IMR-90 (cell line): ENCODE results near the gene TRPM1. TPM values are rescaled to one million over a fixed set of nuclear protein-coding genes. Genes with fewer than 3 reads are reported as not detected.

Experiments
- ATAC-seq: fragments of 200-7000 bp; cut with Tn5 transposase; 2 replicates; pipeline ENCODE4 v1.9.1; 2020; ENCODE audit warnings: low read depth, mild to moderate bottlenecking, moderate library complexity
- BruUV-seq: library from RNA; stranded (reverse); fragments of 400-500 nt; replicated peaks from 2 replicates; lab custom pipeline; 2021; lab: Mats Ljungman, UMichigan
- CTCF ChIA-PET: fragments of 300-600 bp; formaldehyde crosslinking; extraction: SDS; loops from one replicate; lab custom pipeline; 2021; ENCODE audit warnings: antibody characterized with exemption; lab: Yijun Ruan, JAX
- POLR2A ChIA-PET: fragments of 300-600 bp; sonication (Branson Sonifier 250); formaldehyde crosslinking; loops from one replicate; lab custom pipeline; 2022; ENCODE audit warnings: antibody characterized with exemption; ENCODE audit not compliant: unreplicated experiment; lab: Charles Lee
- DNase-seq: peaks from one replicate; pipeline ENCODE4 v3.0.0; 2013
- H2AFZ ChIP-seq: replicated peaks from 2 replicates; pipeline ENCODE3; 2013; ENCODE audit warnings: low read length, mild to moderate bottlenecking; ENCODE audit not compliant: poor library complexity
- H2AK5ac ChIP-seq: 2 replicates; pipeline ENCODE4 v1.6.1; 2013; ENCODE audit warnings: low read depth, low read length, inconsistent platforms
- H2AK9ac ChIP-seq: replicated peaks from 2 replicates; pipeline ENCODE3; 2013; ENCODE audit warnings: mild to moderate bottlenecking, low read depth, low read length, moderate library complexity; ENCODE audit not compliant: poor library complexity
- H2BK120ac ChIP-seq: 2 replicates; pipeline ENCODE4 v1.6.1; 2013; ENCODE audit warnings: low read depth, low read length, inconsistent platforms
- H2BK15ac ChIP-seq: 3 replicates; pipeline ENCODE4 v1.6.1; 2013; ENCODE audit warnings: low read depth, low read length, inconsistent platforms
- H2BK20ac ChIP-seq: 2 replicates; pipeline ENCODE4 v1.6.1; 2013; ENCODE audit warnings: low read depth, mild to moderate bottlenecking, inconsistent platforms, low read length, moderate library complexity
- H2BK5ac ChIP-seq: 2 replicates; pipeline ENCODE4 v1.6.1; 2013; ENCODE audit warnings: mild to moderate bottlenecking, low read depth, low read length, inconsistent platforms; ENCODE audit not compliant: poor library complexity, severe bottlenecking
- H3K14ac ChIP-seq: replicated peaks from 2 replicates; pipeline ENCODE4 v1.6.1; 2013; ENCODE audit warnings: low read depth, low read length, inconsistent platforms
- H3K18ac ChIP-seq: 2 replicates; pipeline ENCODE4 v1.6.1; 2013; ENCODE audit warnings: low read depth, low read length, control low read depth
- H3K23ac ChIP-seq: 2 replicates; pipeline ENCODE4 v1.6.1; 2013; ENCODE audit warnings: low read depth, low read length, inconsistent platforms
- H3K27ac ChIP-seq: 2 replicates; pipeline ENCODE4 v1.5.1; 2013; ENCODE audit warnings: mild to moderate bottlenecking, control low read depth, low read length; ENCODE audit not compliant: insufficient read depth
- H3K27me3 ChIP-seq: 2 replicates; pipeline ENCODE4 v1.6.1; 2013; ENCODE audit warnings: low read length; ENCODE audit not compliant: control insufficient read depth, insufficient read depth
- H3K36me3 ChIP-seq: 2 replicates; pipeline ENCODE4 v1.6.1; 2013; ENCODE audit warnings: low read length, mixed read lengths; ENCODE audit not compliant: control insufficient read depth, insufficient read depth
- H3K4ac ChIP-seq: 2 replicates; pipeline ENCODE4 v1.6.1; 2013; ENCODE audit warnings: low read depth, low read length, inconsistent platforms
- H3K4me1 ChIP-seq: 2 replicates; pipeline ENCODE4 v1.6.1; 2013; ENCODE audit warnings: low read length, mixed read lengths; ENCODE audit not compliant: control insufficient read depth, insufficient read depth
- H3K4me2 ChIP-seq: 2 replicates; pipeline ENCODE4 v1.6.1; 2013; ENCODE audit warnings: low read depth, mild to moderate bottlenecking, control low read depth, low read length, moderate library complexity
- H3K4me3 ChIP-seq: 2 replicates; pipeline ENCODE4 v1.5.1; 2013; ENCODE audit warnings: low read depth, mild to moderate bottlenecking, control low read depth, low read length, moderate library complexity; ENCODE audit not compliant: insufficient read depth
- H3K56ac ChIP-seq: 2 replicates; pipeline ENCODE4 v1.6.1; 2013; ENCODE audit warnings: low read length, inconsistent platforms; ENCODE audit not compliant: insufficient read depth; ENCODE audit errors: extremely low read depth
- H3K79me1 ChIP-seq, 2 experiments: 2 replicates each; pipeline ENCODE4 v1.6.1; 2013; ENCODE audit warnings: low read length in 2 of 2, inconsistent platforms in 1 of 2, low read depth in 1 of 2
- H3K9ac ChIP-seq: 2 replicates; pipeline ENCODE4 v1.6.1; 2013; ENCODE audit warnings: low read depth, low read length, control low read depth
- H3K9me1 ChIP-seq: 2 replicates; pipeline ENCODE4 v1.6.1; 2013; ENCODE audit warnings: low read length, inconsistent platforms; ENCODE audit not compliant: insufficient read depth
- H3K9me3 ChIP-seq: 2 replicates; pipeline ENCODE4 v1.6.1; 2013; ENCODE audit warnings: low read length; ENCODE audit not compliant: control insufficient read depth, insufficient read depth
- H4K20me1 ChIP-seq: 2 replicates; pipeline ENCODE4 v1.6.1; 2013; ENCODE audit warnings: low read length, inconsistent platforms; ENCODE audit not compliant: insufficient read depth
- H4K5ac ChIP-seq: 2 replicates; pipeline ENCODE4 v1.6.1; 2013; ENCODE audit warnings: mild to moderate bottlenecking, low read depth, low read length, control low read depth
- H4K8ac ChIP-seq, 2 experiments: 2 replicates each; pipeline ENCODE4 v1.6.1; 2013; ENCODE audit warnings: low read depth in 2 of 2, low read length in 2 of 2, control low read depth in 1 of 2, inconsistent platforms in 1 of 2
- H4K91ac ChIP-seq: 2 replicates; pipeline ENCODE4 v1.6.1; 2013; ENCODE audit warnings: low read depth, low read length, inconsistent platforms; ENCODE audit not compliant: insufficient read depth
- CEBPB ChIP-seq: IDR thresholded peaks from 2 replicates; pipeline ENCODE4 v1.6.1; 2012; ENCODE audit warnings: low read depth, low read length, improper control_type of control experiment
- FOS ChIP-seq: fragments of 150-350 bp; IDR thresholded peaks from 2 replicates; pipeline ENCODE4 v1.6.1; 2016; ENCODE audit warnings: low read depth, low read length
- MAZ ChIP-seq: IDR thresholded peaks from 2 replicates; pipeline ENCODE4 v1.6.1; 2012; ENCODE audit warnings: low read depth, mild to moderate bottlenecking, low read length, improper control_type of control experiment, moderate library complexity, borderline replicate concordance
- RAD21 ChIP-seq: IDR thresholded peaks from 2 replicates; pipeline ENCODE4 v1.6.1; 2012; ENCODE audit warnings: low read length, improper control_type of control experiment
- WGBS, 2 experiments: methylation state at CpG; one replicate each; pipeline versions ENCODE4 v1.1.5 to v1.1.7; 2013; ENCODE audit warnings: missing lambda C conversion rate in 2 of 2; ENCODE audit not compliant: insufficient read length in 1 of 2; ENCODE audit errors: extremely low coverage in 2 of 2; 5-methylcytosine and 5-hydroxymethylcytosine counted together
- dilution Hi-C: fragments of 300-500 bp; cut with HindIII; formaldehyde crosslinking; loops from one replicate; pipeline ENCODE4 v1.14.3; 2018; ENCODE audit warnings: low sequenced_read_pairs; ENCODE audit not compliant: unreplicated experiment
- in situ Hi-C: fragments of 300-500 bp; cut with MboI; formaldehyde crosslinking; loops from 3 replicates; pipeline ENCODE4 v1.14.3; 2019; ENCODE audit warnings: low sequenced_read_pairs, inconsistent platforms, mixed read lengths
- intact Hi-C: fragments of 100-400 bp; cut with micrococcal nuclease; formaldehyde crosslinking; loops from 2 replicates; pipeline ENCODE4 v1.10.0; 2022
- polyA plus RNA-seq, 3 experiments: library from polyadenylated mRNA; depleted of rRNA; stranded (reverse); fragments of >200 nt; gene quantifications; 2 replicates each; pipeline ENCODE4 v1.2.3, GENCODE V29; 2012; ENCODE audit warnings: low replicate concordance in 1 of 3
- total RNA-seq: library from RNA; depleted of rRNA; stranded (reverse); fragments of >200 nt; gene quantifications from 2 replicates; pipeline ENCODE4 v1.2.3, GENCODE V29; 2012

The TRPM1 gene
- total and polyA plus RNA-seq, 2 of the 4 experiments (the other 2 are of a cell fraction) = not detected

GRCh38 chr15:31079519-31079918 lies 22.0 kb downstream of the TRPM1 start:
- H3K27me3 ChIP-seq = peaks cover 15% of the 10 kb centered on the region
- H2AFZ ChIP-seq = peak overlapping the region; percentile 71
- H3K36me3 ChIP-seq = no peaks in the 10 kb centered on the region
- no peak overlapping the region for H2BK15ac ChIP-seq
- 10% methylated on average over 1 of the region's 2 CpGs; no CpG with 5 or more reads in 1 of the 2 experiments for WGBS, 2 experiments
- H4K8ac ChIP-seq = no peak overlapping the region
- H3K23ac ChIP-seq = no peak overlapping the region
- H3K18ac ChIP-seq = no peak overlapping the region
- no peak overlapping the region for H2AK9ac ChIP-seq
- dilution Hi-C loops = no loop called here
- ChIA-PET CTCF (no interaction called here), POLR2A (no interaction called here)
- H3K4ac ChIP-seq = no peak overlapping the region
- H3K9me1 ChIP-seq = peaks cover 3% of the 10 kb centered on the region; the same call in 1 of the 2 replicates
- peaks cover 9% of the 10 kb centered on the region; the same call in 1 of the 2 replicates for H3K4me1 ChIP-seq
- H4K5ac ChIP-seq = no peak overlapping the region
- intact Hi-C loops = no loop called here
- H3K4me3 ChIP-seq = no peak overlapping the region
- in situ Hi-C loops = no loop called here
- H2AK5ac ChIP-seq = no peak overlapping the region
- no peak overlapping the region for H3K14ac ChIP-seq
- no peak overlapping the region for H2BK5ac ChIP-seq
- no peak overlapping the region for H4K91ac ChIP-seq
- peak; percentile 82 for ATAC-seq
- no peaks in the 10 kb centered on the region for H4K20me1 ChIP-seq
- H3K56ac ChIP-seq = no peak overlapping the region
- H3K4me2 ChIP-seq = no peak overlapping the region
- H3K27ac ChIP-seq = no peak overlapping the region
- no peak overlapping the region for H2BK20ac ChIP-seq
- no peaks in the 10 kb centered on the region for H3K9me3 ChIP-seq
- no peak overlapping the region for H2BK120ac ChIP-seq
- BruUV-seq = no TSS peak
- H3K9ac ChIP-seq = no peak overlapping the region
- no peaks in the 10 kb centered on the region for H3K79me1 ChIP-seq
- DNase-seq = peak; percentile 87
- TF ChIP-seq MAZ = peak; percentile 40; the same call in 1 of the 2 replicates
- 0 out of 2 replicates have a peak, but pooled peaks have one; percentile 22 for TF ChIP-seq FOS
- peak; percentile 6; the same call in 1 of the 2 replicates for TF ChIP-seq CEBPB
- TF ChIP-seq RAD21 = no peak
